Chondrocyte (in vitro differentiated cells): Measurements from ENCODE around the gene RXRA. TPM values are rescaled to one million over a fixed set of nuclear protein-coding genes. Genes with fewer than 3 reads are reported as not detected.

ENCODE experiments used
- DNase-seq: peaks from one replicate; pipeline ENCODE4 v3.0.0; 2021; ENCODE audit warnings: mixed read lengths, low spot score
- H3K27ac Mint-ChIP-seq: one replicate; pipeline ENCODE4 v1.8.0; 2021; ENCODE audit warnings: mild to moderate bottlenecking, moderate library complexity, mixed read lengths; ENCODE audit not compliant: unreplicated experiment
- H3K27me3 Mint-ChIP-seq: 2 replicates; pipeline ENCODE4 v1.8.0; 2021; ENCODE audit warnings: low read depth, mixed read lengths
- H3K36me3 Mint-ChIP-seq: 2 replicates; pipeline ENCODE4 v1.8.0; 2021; ENCODE audit warnings: low read depth, mixed read lengths
- H3K4me1 Mint-ChIP-seq: 2 replicates; pipeline ENCODE4 v1.8.0; 2021; ENCODE audit warnings: low read depth, mild to moderate bottlenecking, mixed read lengths
- H3K4me3 Mint-ChIP-seq: one replicate; pipeline ENCODE4 v1.8.0; 2021; ENCODE audit warnings: mild to moderate bottlenecking, moderate library complexity, mixed read lengths; ENCODE audit not compliant: unreplicated experiment
- H3K9me3 Mint-ChIP-seq: 2 replicates; pipeline ENCODE4 v1.8.0; 2021; ENCODE audit warnings: low read depth, mixed read lengths
- total RNA-seq: library from RNA; stranded (reverse); gene quantifications from 3 replicates; pipeline ENCODE4 v1.2.1, GENCODE V29; 2021
- TF ChIP-seq, protein P1 (sequence below): fragments of 200-600 bp; sonication (generic); IDR thresholded peaks from 2 replicates; pipeline ENCODE4 v1.5.0; 2021; ENCODE audit warnings: antibody characterized with exemption, mild to moderate bottlenecking, moderate library complexity

The RXRA gene
- total RNA-seq, 1 donor from 2014 or later: 27.3 TPM

DNA sequence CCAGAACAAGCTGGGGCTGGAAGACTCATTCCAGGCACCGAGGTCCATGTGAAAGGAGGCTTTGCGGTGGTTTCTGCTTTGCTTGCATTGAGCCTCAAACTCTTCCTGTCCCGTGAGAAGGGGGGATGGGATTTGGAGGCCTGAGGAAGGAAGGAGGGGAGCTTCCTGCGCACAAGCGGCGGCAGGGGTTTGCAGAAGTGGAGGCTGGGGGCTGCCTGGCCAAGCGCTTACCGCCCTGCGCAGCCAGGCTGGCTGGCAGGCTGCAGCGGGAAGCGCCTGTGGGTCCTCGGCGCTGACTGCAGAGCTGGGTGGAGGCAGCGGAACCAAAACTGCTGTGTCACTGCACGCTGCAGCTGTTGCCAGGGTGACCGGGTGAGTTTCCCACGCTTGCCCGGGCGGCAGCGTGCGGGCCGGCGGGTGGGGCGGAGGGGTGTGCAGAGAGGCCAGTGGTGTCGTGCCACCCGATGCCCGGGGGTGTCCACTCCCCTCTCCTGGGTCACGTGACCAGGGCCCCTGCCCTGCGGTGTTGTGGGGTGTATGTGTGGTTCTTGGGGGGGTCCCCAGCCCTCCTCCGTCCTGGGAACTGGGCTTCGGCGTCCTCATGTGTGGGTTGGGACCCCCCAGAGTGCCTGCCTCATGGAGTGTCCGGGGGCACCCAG is 81.0 kb downstream of the RXRA start:
- TF ChIP-seq, protein P1, sequence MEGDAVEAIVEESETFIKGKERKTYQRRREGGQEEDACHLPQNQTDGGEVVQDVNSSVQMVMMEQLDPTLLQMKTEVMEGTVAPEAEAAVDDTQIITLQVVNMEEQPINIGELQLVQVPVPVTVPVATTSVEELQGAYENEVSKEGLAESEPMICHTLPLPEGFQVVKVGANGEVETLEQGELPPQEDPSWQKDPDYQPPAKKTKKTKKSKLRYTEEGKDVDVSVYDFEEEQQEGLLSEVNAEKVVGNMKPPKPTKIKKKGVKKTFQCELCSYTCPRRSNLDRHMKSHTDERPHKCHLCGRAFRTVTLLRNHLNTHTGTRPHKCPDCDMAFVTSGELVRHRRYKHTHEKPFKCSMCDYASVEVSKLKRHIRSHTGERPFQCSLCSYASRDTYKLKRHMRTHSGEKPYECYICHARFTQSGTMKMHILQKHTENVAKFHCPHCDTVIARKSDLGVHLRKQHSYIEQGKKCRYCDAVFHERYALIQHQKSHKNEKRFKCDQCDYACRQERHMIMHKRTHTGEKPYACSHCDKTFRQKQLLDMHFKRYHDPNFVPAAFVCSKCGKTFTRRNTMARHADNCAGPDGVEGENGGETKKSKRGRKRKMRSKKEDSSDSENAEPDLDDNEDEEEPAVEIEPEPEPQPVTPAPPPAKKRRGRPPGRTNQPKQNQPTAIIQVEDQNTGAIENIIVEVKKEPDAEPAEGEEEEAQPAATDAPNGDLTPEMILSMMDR: no peak

DNA sequence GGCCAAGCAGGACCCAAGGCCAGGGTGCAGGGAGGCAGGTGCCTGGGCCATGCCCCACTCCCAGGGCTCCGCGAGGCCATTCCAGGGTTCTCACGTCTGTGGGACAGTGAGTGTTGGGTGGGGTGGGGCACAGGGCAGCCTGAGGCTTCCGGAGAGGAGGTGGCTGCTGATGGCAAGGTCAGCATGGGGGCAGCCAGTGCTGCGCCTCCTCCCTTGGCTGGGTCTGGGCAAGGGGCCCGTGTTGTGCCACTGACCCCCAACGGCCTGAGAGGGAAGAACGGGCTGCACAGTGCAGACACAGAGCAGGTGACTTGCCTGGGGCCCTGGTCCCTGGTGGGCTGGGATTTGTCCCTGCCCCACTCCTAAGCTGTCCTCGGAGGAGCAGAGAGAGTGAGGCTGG is 82.1 kb downstream of the RXRA start:
- Mint-ChIP-seq H3K27me3 (no peaks in the 10 kb centered on the region), H3K9me3 (no peaks in the 10 kb centered on the region), H3K4me3 (peak overlapping the region; percentile 36), H3K36me3 (no peaks in the 10 kb centered on the region), H3K4me1 (peaks cover 76% of the 10 kb centered on the region), H3K27ac (peak overlapping the region; percentile 92)
- TF ChIP-seq, protein P1: peak; percentile 43
- no peak for DNase-seq

More for the DNA sequence above, 81.0 kb downstream of the RXRA start:
- Mint-ChIP-seq H3K4me1 (peaks cover 72% of the 10 kb centered on the region), H3K4me3 (peak overlapping the region; percentile 48), H3K9me3 (no peaks in the 10 kb centered on the region), H3K27me3 (no peaks in the 10 kb centered on the region), H3K36me3 (no peaks in the 10 kb centered on the region), H3K27ac (peak overlapping the region; percentile 92)
- no peak for DNase-seq

DNA sequence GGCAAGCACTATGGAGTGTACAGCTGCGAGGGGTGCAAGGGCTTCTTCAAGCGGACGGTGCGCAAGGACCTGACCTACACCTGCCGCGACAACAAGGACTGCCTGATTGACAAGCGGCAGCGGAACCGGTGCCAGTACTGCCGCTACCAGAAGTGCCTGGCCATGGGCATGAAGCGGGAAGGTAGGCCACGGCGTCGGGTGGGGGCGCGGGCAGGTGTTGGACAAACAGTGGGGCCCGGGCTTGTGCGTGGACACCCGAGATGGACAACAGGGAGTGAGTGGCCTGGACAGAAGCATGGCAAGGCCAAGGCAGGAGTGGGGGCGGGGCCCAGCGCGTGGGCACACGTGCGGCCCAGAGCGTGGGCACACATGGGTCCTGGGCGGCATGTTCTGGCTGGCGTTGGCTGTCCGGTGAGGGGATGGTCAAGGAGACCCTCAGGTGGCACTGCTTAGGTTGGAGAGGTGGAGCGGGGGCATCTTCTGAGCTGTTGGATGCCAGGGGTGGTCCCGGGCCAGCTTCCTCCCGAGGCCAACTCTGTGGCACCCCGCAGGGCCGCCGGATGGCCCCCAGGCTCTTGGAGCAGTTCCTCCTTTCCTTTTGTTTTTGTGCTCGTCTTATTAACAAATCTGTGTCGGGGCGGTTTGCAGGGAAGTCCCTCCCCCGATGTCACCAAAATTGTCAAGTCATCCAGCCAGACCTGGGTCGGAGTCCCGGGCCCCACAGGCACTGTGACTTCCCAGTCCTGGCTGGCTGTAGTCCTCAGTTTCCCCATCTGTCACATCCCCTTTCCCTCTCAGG is 82.9 kb downstream of the RXRA start:
- no peak overlapping the region for H3K4me3 Mint-ChIP-seq
- TF ChIP-seq, protein P1: no peak
- H3K4me1 Mint-ChIP-seq: peaks cover 76% of the 10 kb centered on the region
- no peaks in the 10 kb centered on the region for H3K27me3 Mint-ChIP-seq
- no peak for DNase-seq
- peak overlapping the region; percentile 61 for H3K27ac Mint-ChIP-seq
- H3K9me3 Mint-ChIP-seq: no peaks in the 10 kb centered on the region
- no peaks in the 10 kb centered on the region for H3K36me3 Mint-ChIP-seq

DNA sequence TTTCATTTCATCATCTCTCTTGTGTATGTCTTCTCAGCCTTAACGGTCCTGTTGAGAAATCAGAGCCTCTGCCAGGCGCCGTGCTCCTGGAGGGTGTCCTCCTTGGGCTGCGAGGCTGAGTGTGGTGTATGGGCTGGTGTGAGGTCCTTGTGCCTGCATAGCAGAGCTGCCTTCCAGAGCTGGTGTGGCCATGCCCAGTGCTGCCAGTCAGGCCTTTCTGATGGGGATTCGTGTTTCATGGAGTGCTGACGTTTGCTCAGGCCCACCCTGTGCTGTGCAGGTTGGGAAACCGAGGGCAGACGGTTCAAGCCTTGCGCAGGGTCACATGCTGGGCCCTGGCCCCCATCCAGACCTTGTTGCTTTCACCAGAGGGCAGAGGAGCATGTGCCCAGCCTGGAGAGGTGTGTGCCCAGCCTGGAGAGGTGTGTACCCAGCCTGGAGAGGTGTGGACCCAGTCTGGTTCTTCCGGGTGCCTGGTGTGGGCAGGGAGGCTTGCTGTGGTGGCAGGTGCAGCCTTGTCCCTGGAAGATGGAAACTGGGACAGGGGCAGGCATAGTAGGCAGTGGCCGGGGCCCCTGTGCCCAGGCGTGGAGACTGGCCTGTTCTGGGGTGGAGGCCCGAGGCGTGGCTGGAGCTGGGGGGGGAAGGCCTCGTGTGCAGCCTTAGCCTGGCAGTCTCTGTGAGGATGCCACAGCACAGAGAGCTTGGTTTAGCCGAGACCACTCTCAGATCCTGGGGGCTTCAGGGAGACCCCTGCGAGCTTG is 84.0 kb downstream of the RXRA start:
- Mint-ChIP-seq H3K36me3 (no peaks in the 10 kb centered on the region), H3K4me1 (peaks cover 79% of the 10 kb centered on the region), H3K27me3 (no peaks in the 10 kb centered on the region), H3K27ac (peak overlapping the region; percentile 75), H3K4me3 (no peak overlapping the region), H3K9me3 (no peaks in the 10 kb centered on the region)
- TF ChIP-seq, protein P1: no peak
- no peak for DNase-seq

DNA sequence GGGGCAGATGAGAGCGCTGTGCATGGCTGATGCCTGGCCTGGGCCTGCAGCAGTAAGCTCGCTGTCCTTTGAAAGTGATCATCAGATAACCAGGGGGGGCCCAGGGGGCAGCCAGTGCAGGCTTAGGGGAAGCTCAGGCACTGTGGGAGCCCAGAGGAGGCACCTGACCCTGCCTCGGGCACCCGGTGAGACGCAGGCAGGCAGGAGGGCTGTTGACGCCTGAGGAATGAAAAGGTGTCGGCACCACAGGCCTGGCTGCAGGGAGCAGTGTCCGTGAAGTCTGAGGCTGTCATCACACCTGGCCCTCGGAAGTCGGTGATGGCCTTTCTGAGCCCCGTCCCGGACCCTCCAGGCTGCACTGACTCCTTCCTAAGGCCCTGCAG is 84.6 kb downstream of the RXRA start:
- no peaks in the 10 kb centered on the region for H3K36me3 Mint-ChIP-seq
- peaks cover 75% of the 10 kb centered on the region for H3K4me1 Mint-ChIP-seq
- H3K27ac Mint-ChIP-seq: no peak overlapping the region
- no peaks in the 10 kb centered on the region for H3K27me3 Mint-ChIP-seq
- H3K4me3 Mint-ChIP-seq: no peak overlapping the region
- no peak for DNase-seq
- H3K9me3 Mint-ChIP-seq: no peaks in the 10 kb centered on the region
- TF ChIP-seq, protein P1: no peak
